Left renal pelvis (tissue), 4 donors: Measurements from ENCODE around the gene ARHGAP12. TPM values are rescaled to one million over a fixed set of nuclear protein-coding genes. Genes with fewer than 3 reads are reported as not detected.
"Not testable (repeated sequence)": the region's sequence is repeated elsewhere in the genome, so short reads cannot be mapped to it uniquely, and the experiment has no call there.

Experiments
- DNase-seq, 4 donors: peaks; one replicate each; pipeline ENCODE4 v3.0.0-alpha.2; 2013; ENCODE audit warnings: low read depth in 4 of 4, low spot score in 3 of 4
- polyA plus RNA-seq, 4 donors: library from polyadenylated mRNA; unstranded; fragments of 120-200 nt; gene quantifications; one replicate each; pipeline ENCODE4 v1.2.1, GENCODE V29; 2013; ENCODE audit not compliant: insufficient read length in 4 of 4

ARHGAP12 gene
- polyA plus RNA-seq, 4 donors, result 22.0 to 44.6 (median 40.0) TPM

GRCh38 chr10:31774299-31774900 lies 154.2 kb downstream of the ARHGAP12 start:
- peak in 1 of 4 donors; percentile 29 for DNase-seq

DNA sequence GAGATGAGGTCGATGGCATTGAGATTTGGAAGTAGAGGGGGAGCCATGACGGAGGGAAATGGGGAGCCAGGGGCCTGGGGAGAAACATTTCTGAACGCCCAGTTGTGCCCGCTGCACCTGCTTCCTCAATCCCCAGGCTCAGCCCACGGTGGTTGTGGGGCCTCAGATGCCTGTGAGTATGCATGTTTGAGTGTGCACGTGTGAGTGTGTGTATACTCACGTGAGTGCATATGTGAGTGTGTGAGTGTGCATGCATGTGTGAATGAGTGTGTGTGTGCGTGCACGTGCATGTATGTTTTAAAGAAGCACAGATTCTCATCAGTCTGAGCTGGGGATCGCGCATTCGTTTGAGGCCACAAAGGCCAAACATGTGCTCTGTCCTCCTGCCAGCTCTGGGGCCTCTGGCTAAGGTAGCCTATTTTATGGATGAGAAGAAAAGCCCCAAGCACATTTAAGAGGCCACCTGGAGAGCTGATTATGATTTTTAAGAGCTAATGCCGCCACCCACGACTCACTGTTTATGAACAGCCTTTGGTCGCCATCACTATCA lies 154.8 kb downstream of the ARHGAP12 start:
- DNase-seq, result no peak

DNA sequence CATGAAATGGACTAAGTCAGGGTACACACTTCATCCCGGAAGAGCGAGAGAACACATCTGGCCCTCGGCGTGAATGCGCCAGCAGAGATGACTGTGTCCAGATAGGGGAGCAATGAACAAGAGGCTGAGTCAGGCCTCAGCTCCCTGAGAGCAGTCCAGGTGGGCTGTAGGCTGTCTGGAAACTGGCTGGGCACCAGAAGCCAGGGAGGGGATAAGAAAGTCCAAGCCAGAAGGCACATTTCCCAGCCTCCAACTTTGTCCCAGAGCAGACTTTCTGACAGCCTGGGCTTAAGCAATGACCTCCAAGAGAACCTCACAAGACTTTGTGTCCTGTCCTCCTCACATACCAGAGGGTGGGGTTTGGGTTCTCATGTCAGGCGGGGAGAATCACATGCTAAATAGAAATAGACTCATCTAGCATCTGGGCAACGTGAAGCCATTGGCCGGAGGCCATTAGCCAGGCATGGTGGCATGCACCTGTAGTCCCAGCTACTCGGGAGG lies 157.2 kb downstream of the ARHGAP12 start:
- no peak for DNase-seq

- DNase-seq, result no peak
These were observed 158.2 kb downstream of the ARHGAP12 start for GRCh38 chr10:31770307-31770902.

DNA sequence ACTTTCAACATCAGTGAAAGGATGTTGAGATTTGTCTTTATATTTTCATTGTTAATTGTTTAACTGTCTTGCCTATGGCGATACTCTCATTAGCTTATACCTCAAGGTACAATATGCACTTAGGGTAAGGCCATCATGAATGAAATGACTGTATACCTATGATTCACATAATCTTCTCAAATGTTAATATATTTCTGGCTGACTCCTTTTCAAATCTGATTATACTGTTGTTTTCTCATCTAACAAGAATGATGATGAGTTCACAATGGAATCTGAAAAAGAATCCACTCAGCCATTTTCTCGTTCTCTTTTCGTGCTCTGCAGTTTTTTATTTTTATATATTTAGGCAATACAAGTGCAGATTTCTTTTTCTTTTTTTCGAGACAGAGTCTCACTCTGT lies 159.1 kb downstream of the ARHGAP12 start:
- DNase-seq, result no peak

- not testable (repeated sequence) for DNase-seq
These were observed 159.7 kb downstream of the ARHGAP12 start for GRCh38 chr10:31768935-31769334.

- no peak for DNase-seq
These were observed 160.2 kb downstream of the ARHGAP12 start for GRCh38 chr10:31768467-31768866.

DNA sequence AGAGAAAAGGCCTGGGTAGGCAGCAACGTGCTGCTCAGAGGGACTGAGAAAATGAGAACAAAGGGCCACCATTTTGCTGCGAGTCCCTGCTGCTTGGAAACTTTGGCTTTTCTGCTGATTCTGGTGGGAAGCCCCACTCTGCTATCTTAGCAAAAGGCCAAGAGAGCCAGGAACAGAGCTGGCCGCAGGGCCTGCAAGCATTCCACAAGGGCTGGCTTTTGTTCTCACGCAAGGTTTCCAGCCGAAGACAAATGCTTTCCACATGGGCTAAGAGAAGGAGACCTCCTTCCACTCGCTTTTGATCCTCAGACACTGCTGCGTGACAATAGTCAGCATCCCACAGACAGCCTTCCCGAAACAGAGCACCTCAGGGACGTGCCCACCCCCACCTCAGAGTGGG lies 163.1 kb downstream of the ARHGAP12 start:
- no peak for DNase-seq

DNA sequence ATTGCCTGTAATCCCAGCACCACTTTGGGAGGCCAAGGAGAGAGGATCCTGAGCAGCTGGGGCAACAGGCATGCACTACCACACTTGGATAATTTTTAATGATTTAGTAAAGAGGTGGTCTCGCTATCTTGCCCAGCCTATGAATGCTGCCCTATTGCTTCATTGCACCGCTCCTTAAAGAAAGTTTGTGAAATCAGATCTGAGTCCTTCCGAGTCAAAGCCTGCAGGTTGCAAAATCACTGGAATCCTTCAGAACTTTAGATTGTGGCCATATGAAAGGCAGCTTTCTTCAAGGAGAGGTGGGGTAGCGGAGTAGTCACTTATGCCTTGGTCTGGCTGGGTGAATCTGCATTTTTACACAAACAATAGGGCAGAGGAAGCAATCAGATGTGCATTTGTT lies 166.3 kb downstream of the ARHGAP12 start:
- no peak for DNase-seq

DNA sequence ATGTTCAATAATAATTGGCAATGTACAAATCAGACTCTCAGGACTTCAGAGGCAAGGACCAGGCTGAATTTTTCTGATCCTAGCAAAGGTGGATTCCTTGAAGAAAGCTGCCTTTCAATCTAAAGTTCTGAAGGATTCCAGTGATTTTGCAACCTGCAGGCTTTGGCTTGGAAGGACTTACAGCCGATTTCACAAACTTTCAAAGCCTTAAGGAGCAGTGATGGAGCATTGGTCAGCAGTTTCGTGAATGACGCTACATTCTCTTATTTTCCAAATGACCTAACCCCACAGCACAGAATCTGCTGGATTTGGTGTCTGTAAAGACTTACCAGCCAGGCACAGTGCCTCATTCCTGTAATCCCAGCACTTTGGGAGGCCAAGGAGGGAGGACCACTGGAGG lies 167.5 kb downstream of the ARHGAP12 start:
- DNase-seq, result no peak

GRCh38 chr10:31760674-31761081 lies 168.0 kb downstream of the ARHGAP12 start:
- no peak for DNase-seq

GRCh38 chr10:31759799-31760626 lies 168.6 kb downstream of the ARHGAP12 start:
- DNase-seq, result peak; percentile 90 to 95 (median 91)

- peak in 1 of 4 donors; percentile 47 for DNase-seq
These were observed 169.4 kb downstream of the ARHGAP12 start for GRCh38 chr10:31759124-31759798.

DNA sequence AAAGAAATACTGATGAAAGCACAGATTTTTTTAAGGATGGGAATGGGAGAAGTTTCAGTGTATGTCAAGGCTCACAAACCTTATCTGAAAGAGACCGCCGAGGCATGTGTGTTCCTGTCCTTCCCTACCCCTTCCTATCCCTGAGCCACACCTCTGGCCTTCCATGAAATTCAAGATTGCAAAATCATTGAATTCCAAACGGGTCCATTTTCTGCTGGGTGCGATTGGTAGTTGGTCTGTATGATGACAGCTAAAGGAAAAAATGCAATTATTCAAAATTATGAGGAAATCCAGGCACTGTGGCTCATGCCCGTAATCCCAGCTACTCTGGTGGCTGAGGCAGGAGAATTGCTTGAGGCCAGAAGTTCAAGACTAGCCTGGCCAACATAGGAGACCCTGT lies 170.1 kb downstream of the ARHGAP12 start:
- DNase-seq, result no peak

- no peak for DNase-seq
These were observed 170.8 kb downstream of the ARHGAP12 start for GRCh38 chr10:31757831-31758230.

- no peak for DNase-seq
These were observed 171.2 kb downstream of the ARHGAP12 start for GRCh38 chr10:31757386-31757791.

GRCh38 chr10:31756729-31757110 lies 171.9 kb downstream of the ARHGAP12 start:
- DNase-seq, result no peak

- no peak for DNase-seq
These were observed 172.4 kb downstream of the ARHGAP12 start for GRCh38 chr10:31756101-31756728.
